Upper lobe of left lung (tissue), 4 donors: ENCODE results near the gene ZNF337.

Experiments used
- EP300 ChIP-seq, 4 donors: sonication (generic); formaldehyde crosslinking; IDR thresholded peaks; one replicate each; pipeline ENCODE4 v1.5.1; 2017; ENCODE audit warnings: antibody characterized with exemption in 4 of 4, control low read depth in 2 of 4
- POLR2A ChIP-seq, 4 donors: fragments of 450-650 bp; IDR thresholded peaks; one replicate each; pipeline ENCODE4 v1.5.1; 2016 to 2017; ENCODE audit warnings: antibody characterized with exemption in 4 of 4, mild to moderate bottlenecking in 2 of 4
- TF ChIP-seq, protein P1 (sequence below), 6 experiments: fragments of 450-650 bp in 4 of 6; fragments of 200-600 bp in 2 of 6; sonication (generic) in 2 of 6; IDR thresholded peaks; one replicate each; pipeline ENCODE4 v1.5.1; 2016 to 2019; ENCODE audit warnings: antibody characterized with exemption in 6 of 6

DNA sequence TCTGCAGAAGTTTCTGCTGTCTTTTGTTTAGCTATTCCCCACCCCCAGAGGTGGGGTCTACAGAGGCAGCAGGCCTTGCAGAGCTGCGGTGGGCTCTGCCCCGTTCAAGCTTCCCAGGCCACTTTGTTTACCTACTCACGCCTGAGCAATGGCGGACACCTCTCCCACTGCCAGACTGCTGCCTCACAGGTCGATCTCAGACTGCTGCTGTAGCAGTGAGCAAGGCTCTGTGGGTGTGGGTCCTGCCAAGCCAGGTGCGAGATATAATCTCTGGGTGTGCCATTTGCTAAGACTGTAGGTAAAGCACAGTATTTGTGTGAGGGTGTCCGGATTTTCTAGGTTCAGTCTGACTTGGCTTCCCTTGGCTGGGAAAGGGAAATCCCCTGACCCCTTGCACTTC lies 23.6 kb upstream of the ZNF337 start:
- TF ChIP-seq, protein P1, sequence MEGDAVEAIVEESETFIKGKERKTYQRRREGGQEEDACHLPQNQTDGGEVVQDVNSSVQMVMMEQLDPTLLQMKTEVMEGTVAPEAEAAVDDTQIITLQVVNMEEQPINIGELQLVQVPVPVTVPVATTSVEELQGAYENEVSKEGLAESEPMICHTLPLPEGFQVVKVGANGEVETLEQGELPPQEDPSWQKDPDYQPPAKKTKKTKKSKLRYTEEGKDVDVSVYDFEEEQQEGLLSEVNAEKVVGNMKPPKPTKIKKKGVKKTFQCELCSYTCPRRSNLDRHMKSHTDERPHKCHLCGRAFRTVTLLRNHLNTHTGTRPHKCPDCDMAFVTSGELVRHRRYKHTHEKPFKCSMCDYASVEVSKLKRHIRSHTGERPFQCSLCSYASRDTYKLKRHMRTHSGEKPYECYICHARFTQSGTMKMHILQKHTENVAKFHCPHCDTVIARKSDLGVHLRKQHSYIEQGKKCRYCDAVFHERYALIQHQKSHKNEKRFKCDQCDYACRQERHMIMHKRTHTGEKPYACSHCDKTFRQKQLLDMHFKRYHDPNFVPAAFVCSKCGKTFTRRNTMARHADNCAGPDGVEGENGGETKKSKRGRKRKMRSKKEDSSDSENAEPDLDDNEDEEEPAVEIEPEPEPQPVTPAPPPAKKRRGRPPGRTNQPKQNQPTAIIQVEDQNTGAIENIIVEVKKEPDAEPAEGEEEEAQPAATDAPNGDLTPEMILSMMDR (IDR thresholded peaks at IDR 0.05) = no peak
- TF ChIP-seq POLR2A (IDR thresholded peaks at IDR 0.05) (no peak), EP300 (IDR thresholded peaks at IDR 0.05) (no peak)
